OCI-LY7 (cell line): Measurements from ENCODE around the gene ANKRD30A. TPM values are rescaled to one million over a fixed set of nuclear protein-coding genes. Genes with fewer than 3 reads are reported as not detected.

ENCODE experiments used
- BruUV-seq: library from RNA; stranded (reverse); fragments of 400-500 nt; replicated peaks from 2 replicates; lab custom pipeline; 2021; lab: Mats Ljungman, UMichigan
- CTCF ChIA-PET: fragments of 300-600 bp; sonication (Branson Sonifier 250); formaldehyde crosslinking; loops from one replicate; lab custom pipeline; 2022; ENCODE audit warnings: antibody characterized with exemption; ENCODE audit not compliant: unreplicated experiment; lab: Charles Lee
- POLR2A ChIA-PET: fragments of 300-600 bp; sonication (Branson Sonifier 250); formaldehyde crosslinking; loops from one replicate; lab custom pipeline; 2022; ENCODE audit warnings: antibody characterized with exemption; lab: Charles Lee
- DNase-seq: peaks from one replicate; pipeline ENCODE4 v3.0.0-alpha.2; 2015; ENCODE audit warnings: low spot score
- H2AFZ ChIP-seq: fragments of 200-600 bp; sonication (generic), shearing (Covaris generic); 2 replicates; pipeline ENCODE4 v1.6.1; 2014; ENCODE audit warnings: mild to moderate bottlenecking, antibody characterized with exemption, low read length, moderate library complexity
- H3K27ac ChIP-seq: fragments of 200-600 bp; sonication (generic); 2 replicates; pipeline ENCODE4 v1.5.1; 2014; ENCODE audit warnings: mixed run types, low read depth, mild to moderate bottlenecking, moderate library complexity, low read length, inconsistent platforms; ENCODE audit not compliant: poor library complexity, severe bottlenecking
- H3K36me3 ChIP-seq: fragments of 200-600 bp; sonication (generic); 2 replicates; pipeline ENCODE4 v1.6.1; 2014; ENCODE audit warnings: mild to moderate bottlenecking, antibody characterized with exemption, low read length, moderate library complexity, mixed read lengths; ENCODE audit not compliant: insufficient read depth
- H3K4me1 ChIP-seq: fragments of 200-600 bp; sonication (generic); 2 replicates; pipeline ENCODE4 v1.5.1; 2014; ENCODE audit warnings: mild to moderate bottlenecking, low read length; ENCODE audit not compliant: insufficient read depth, poor library complexity, severe bottlenecking
- H3K4me2 ChIP-seq: fragments of 200-600 bp; sonication (generic); 2 replicates; pipeline ENCODE4 v1.6.1; 2014; ENCODE audit warnings: mild to moderate bottlenecking, low read length
- H3K4me3 ChIP-seq: fragments of 200-600 bp; sonication (generic); 2 replicates; pipeline ENCODE4 v1.5.1; 2014; ENCODE audit warnings: mild to moderate bottlenecking, low read depth, low read length; ENCODE audit not compliant: poor library complexity, severe bottlenecking
- H3K79me2 ChIP-seq: fragments of 200-600 bp; sonication (generic); 2 replicates; pipeline ENCODE4 v1.6.1; 2016; ENCODE audit warnings: low read depth, mild to moderate bottlenecking, low read length, moderate library complexity, mixed read lengths; ENCODE audit not compliant: insufficient read depth
- H3K9me2 ChIP-seq: fragments of 200-600 bp; sonication (generic); 2 replicates; pipeline ENCODE4 v1.6.1; 2016; ENCODE audit warnings: mild to moderate bottlenecking, low read length, mixed read lengths; ENCODE audit not compliant: insufficient read depth
- H3K9me3 ChIP-seq: fragments of 200-600 bp; sonication (generic); 2 replicates; pipeline ENCODE4 v1.6.1; 2014; ENCODE audit warnings: mild to moderate bottlenecking, mixed run types, low read length, mixed read lengths
- H4K20me1 ChIP-seq: fragments of 200-600 bp; sonication (generic); 2 replicates; pipeline ENCODE4 v1.6.1; 2014; ENCODE audit warnings: mild to moderate bottlenecking, antibody characterized with exemption, low read length, moderate library complexity, mixed read lengths; ENCODE audit not compliant: insufficient read depth
- EZH2phosphoT487 ChIP-seq: fragments of 200-600 bp; sonication (generic); IDR thresholded peaks from 2 replicates; pipeline ENCODE4 v1.6.1; 2018; ENCODE audit warnings: low read depth, borderline replicate concordance, mild to moderate bottlenecking, mixed run types, antibody characterized with exemption, low read length, moderate library complexity, mixed read lengths
- intact Hi-C: fragments of 100-400 bp; cut with micrococcal nuclease; formaldehyde crosslinking; loops from one replicate; pipeline ENCODE4 v1.10.0; 2022; ENCODE audit not compliant: unreplicated experiment
- total RNA-seq, 2 experiments: library from RNA; depleted of rRNA in 1 of 2; stranded (reverse); fragments of >200 nt in 1 of 2; shearing (Covaris generic) in 1 of 2; gene quantifications; 2 replicates each; pipeline ENCODE4 v1.2.3, GENCODE V29; 2014 to 2022
- TF ChIP-seq, protein P1 (sequence below): fragments of 200-600 bp; sonication (generic); conservative IDR thresholded peaks from 2 replicates; pipeline ENCODE4 v1.5.1; 2014; ENCODE audit warnings: mild to moderate bottlenecking, antibody characterized with exemption, low read length, moderate library complexity, mixed read lengths

Gene ANKRD30A
- total RNA-seq, 2 experiments from 2014 or later, result not detected

DNA sequence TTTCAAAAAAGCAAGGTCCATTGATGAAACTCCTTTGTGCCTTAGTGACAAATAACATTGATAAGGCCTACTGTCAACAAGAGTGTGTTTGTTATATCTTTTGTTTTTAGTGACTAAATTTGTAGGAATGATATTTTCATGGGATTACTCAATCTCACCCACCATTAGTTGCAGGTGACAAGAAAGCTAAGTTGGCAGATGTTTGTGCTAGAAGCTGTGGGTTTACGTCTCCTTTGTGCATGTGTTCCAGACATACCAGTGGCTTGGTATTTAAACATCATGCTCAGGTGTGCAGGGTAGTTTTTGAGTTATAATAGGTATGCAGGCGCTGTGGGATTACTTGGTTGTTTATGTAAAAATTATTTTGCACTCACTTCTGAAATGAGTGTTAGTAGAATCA is 178.6 kb downstream of the ANKRD30A start:
- H3K4me1 ChIP-seq, result no peaks in the 10 kb centered on the region
- H3K9me2 ChIP-seq, result no peaks in the 10 kb centered on the region
- no peak overlapping the region for H3K4me2 ChIP-seq
- DNase-seq, result no peak
- no peaks in the 10 kb centered on the region for H3K9me3 ChIP-seq
- intact Hi-C loops, result no loop called here
- TF ChIP-seq, protein P1, sequence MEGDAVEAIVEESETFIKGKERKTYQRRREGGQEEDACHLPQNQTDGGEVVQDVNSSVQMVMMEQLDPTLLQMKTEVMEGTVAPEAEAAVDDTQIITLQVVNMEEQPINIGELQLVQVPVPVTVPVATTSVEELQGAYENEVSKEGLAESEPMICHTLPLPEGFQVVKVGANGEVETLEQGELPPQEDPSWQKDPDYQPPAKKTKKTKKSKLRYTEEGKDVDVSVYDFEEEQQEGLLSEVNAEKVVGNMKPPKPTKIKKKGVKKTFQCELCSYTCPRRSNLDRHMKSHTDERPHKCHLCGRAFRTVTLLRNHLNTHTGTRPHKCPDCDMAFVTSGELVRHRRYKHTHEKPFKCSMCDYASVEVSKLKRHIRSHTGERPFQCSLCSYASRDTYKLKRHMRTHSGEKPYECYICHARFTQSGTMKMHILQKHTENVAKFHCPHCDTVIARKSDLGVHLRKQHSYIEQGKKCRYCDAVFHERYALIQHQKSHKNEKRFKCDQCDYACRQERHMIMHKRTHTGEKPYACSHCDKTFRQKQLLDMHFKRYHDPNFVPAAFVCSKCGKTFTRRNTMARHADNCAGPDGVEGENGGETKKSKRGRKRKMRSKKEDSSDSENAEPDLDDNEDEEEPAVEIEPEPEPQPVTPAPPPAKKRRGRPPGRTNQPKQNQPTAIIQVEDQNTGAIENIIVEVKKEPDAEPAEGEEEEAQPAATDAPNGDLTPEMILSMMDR, result no peak
- no peak for TF ChIP-seq EZH2phosphoT487
- H3K4me3 ChIP-seq, result no peak overlapping the region
- ChIA-PET CTCF (no interaction called here), POLR2A (no interaction called here)
- H3K27ac ChIP-seq, result no peak overlapping the region
- H3K36me3 ChIP-seq, result no peaks in the 10 kb centered on the region
- no peaks in the 10 kb centered on the region for H4K20me1 ChIP-seq
- no TSS peak for BruUV-seq
- H3K79me2 ChIP-seq, result no peaks in the 10 kb centered on the region
- H2AFZ ChIP-seq, result no peak overlapping the region

DNA sequence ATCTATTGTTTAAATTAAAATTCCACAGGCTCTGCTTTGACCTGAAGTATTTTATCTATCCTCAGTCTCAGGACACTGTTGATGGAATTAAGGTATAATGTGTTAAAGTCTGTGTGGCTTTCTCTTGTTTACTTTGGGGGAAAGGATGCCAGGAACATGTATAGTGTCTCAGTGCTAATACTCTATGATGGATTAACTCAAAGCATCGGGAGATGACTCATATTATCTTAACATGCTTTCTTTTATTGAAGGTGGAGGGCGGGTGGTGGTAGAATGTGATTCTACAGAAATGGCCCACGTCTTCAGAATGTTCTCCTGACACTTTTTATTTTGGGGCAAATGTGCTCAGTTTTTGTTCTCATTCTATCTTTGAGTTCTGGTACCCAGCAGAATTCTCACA is 189.0 kb downstream of the ANKRD30A start:
- H4K20me1 ChIP-seq, result no peaks in the 10 kb centered on the region
- BruUV-seq, result no TSS peak
- TF ChIP-seq, protein P1, result no peak
- no peak for TF ChIP-seq EZH2phosphoT487
- H3K79me2 ChIP-seq, result no peaks in the 10 kb centered on the region
- ChIA-PET POLR2A (no interaction called here), CTCF (no interaction called here)
- no peaks in the 10 kb centered on the region for H3K36me3 ChIP-seq
- no peak overlapping the region for H3K4me3 ChIP-seq
- H3K27ac ChIP-seq, result no peak overlapping the region
- H2AFZ ChIP-seq, result no peak overlapping the region
- no peak for DNase-seq
- no peaks in the 10 kb centered on the region for H3K4me1 ChIP-seq
- H3K9me2 ChIP-seq, result no peaks in the 10 kb centered on the region
- H3K9me3 ChIP-seq, result no peaks in the 10 kb centered on the region
- no peak overlapping the region for H3K4me2 ChIP-seq
- intact Hi-C loops, result no loop called here

DNA sequence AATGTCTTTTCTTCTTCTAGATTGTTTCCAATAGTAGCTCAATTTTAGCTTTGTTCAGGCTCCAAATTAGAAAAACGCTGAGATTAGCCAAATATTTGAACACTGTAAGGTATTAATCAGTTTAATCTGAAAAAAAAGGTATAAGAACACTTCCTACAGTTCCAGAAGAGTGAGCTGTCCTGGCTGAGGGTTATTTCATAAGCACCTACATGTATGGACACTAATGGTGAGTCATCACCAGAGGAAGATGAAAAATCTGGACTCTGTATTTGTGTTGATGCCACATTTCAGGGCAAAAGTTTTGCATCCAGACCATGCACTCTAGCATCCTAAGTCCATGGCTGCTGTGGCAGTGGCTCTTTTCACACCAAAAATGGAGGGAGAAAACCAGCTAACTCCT is 189.5 kb downstream of the ANKRD30A start:
- BruUV-seq, result no TSS peak
- Histone ChIP-seq H3K4me3 (no peak overlapping the region), H3K9me3 (no peaks in the 10 kb centered on the region), H4K20me1 (no peaks in the 10 kb centered on the region), H3K4me1 (no peaks in the 10 kb centered on the region), H3K36me3 (no peaks in the 10 kb centered on the region), H2AFZ (no peak overlapping the region), H3K4me2 (no peak overlapping the region), H3K27ac (no peak overlapping the region), H3K9me2 (no peaks in the 10 kb centered on the region), H3K79me2 (no peaks in the 10 kb centered on the region)
- ChIA-PET CTCF (no interaction called here), POLR2A (no interaction called here)
- TF ChIP-seq, protein P1, result no peak
- no peak for TF ChIP-seq EZH2phosphoT487
- no peak for DNase-seq
- intact Hi-C loops, result no loop called here
